CD4-positive, alpha-beta T cell treated with Interleukin-17A for 4 hours (primary cell): ENCODE measurements around the gene SDC4.
A peak's percentile ranks its signal among the peaks of the same experiment; 100 is the strongest.

Experiments
- DNase-seq: peaks from one replicate; pipeline ENCODE4 v3.0.0-alpha.2; 2020; ENCODE audit warnings: mixed read lengths

The SDC4 gene, protein sequence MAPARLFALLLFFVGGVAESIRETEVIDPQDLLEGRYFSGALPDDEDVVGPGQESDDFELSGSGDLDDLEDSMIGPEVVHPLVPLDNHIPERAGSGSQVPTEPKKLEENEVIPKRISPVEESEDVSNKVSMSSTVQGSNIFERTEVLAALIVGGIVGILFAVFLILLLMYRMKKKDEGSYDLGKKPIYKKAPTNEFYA

DNA sequence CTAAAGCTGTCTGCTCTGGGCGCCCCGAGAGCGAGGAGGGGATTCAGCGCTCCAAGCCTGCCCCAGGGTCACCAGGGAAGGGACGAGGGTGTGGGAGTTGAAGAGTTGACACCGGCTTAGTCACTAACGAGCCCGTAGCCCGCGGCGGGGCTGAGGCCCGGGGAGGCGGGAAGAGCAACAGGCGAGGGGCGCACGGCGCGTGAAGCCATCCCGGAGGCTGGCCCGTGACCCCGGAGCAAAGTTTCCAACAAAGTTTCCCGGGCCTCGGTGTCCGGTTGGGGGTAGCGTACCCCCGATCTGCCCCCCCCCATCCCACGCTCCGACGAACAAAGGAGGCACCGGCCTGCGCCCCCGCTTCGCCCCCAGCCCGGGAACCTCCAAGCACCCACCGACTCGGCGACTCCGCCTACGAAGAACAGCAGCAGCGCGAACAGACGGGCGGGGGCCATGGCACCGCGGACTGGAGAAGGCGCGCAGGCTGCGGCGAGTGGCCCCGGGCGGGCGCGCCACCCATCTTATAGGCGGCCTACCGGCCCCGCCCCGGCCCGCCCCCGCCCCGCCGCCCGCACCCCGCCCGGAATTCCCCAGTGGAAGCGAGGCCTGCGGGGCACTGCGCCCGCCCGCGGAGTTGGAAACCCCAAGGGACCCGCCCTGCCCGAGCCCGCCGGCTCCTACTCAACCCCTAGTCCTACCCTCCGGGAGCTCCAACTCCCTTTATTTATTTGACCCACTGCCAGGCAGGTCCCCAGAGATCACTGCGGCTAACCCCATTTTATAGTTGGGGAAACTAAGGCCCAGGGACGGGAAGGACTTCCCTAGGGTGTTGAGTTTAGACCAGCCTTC lies at the start of gene SDC4:
SDC4 (minus strand) TSS at position 489 of the 843 bp plus-strand sequence; CDS start at position 449, 40 bp downstream.
- DNase-seq: peak; percentile 66

DNA sequence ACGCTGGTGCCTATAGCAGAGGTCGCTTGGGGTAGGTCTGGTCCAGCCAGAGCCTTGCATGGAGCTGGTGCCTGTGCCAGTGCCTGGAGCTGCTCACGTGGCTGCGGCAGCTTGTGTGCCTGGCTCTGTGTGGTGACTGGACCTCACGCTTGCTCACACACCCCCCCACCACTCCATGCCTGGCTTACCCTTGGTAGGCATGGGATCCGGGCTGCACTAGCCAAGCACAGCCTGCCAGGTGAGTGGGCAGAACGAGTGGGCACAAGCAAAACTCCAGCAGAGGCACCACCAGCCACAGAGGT lies 46.8 kb upstream of the SDC4 start:
- DNase-seq: no peak

DNA sequence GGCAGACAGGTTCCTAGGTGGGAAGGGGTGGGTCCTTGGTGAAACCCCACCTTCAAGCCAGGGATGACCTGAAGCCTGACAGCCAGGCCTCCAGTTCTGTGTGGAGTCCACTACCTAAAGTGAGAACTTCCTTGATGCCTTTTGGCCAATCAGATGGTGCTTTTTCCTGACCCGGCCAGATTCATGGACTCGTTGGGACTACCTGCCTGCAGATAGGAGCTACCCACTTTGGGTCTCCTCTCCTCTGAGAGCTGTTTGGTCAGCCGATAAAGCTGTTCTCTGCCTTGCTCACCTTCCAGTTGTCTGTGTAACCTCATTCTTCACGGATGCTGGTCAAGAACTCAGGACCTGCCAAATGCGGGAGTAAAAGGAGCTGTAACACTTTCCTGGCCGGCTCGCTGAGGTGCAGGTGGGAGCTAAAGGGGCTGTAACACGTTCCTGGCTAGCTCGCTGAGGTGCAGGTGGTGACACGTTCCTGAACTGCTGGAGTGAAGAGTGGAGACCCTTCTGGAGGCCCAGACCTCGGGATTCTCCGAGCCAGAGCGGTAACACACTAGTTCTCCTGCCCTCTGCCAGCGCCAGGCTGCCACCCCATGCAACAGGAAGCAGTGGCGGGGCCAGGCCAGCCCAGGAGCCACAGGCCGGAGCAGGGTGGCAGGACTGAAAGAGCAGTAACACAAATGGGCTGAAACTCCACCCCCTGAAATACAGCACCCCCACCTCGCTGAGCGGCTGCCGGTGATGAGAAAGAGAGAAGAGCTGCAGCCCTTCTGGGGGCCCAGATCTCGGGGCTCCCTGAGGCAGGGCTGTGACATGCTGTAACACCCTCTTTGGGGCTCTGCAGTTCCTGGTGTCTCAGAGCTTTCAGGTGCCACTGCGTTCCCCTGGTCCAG lies 46.2 kb upstream of the SDC4 start:
- DNase-seq: no peak

DNA sequence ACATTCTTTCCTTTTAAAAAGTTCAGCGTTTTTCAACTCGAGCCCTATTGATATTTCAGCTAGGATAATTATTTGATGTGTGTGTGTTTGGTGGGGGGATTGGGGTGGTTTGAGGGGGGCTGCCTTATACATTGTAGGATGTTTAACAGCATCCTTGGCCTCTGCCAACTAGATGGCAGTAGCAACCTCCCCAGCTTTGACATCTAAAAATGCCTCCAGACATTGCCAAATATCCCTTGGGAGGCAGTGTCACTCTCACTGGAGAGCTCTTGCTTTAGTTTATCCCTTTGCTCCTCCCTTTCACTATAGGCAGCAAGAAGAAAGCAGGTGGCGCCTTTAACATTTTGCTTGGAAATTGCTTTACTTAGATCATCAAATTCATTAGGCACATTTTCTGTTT lies 44.5 kb upstream of the SDC4 start:
- DNase-seq: no peak

DNA sequence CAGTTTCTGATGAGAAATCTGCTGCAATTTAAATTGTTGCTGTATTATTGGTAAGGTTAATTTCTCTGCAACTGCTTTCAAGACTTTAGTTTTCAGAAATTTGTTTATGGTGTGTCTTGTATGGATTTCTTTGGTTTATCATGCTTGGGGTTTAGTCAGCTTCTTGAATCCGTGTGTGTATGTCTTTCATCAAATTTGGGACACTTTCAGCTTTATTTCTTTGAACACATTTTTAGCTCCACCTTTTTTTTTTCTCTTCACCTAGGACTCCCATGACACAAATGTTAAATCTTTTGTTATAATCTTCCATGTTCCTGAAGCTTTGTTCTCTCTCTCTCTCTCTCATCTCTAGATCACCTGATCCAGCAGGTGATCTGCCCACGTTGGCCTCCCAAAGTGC lies 43.3 kb upstream of the SDC4 start:
- no peak for DNase-seq

DNA sequence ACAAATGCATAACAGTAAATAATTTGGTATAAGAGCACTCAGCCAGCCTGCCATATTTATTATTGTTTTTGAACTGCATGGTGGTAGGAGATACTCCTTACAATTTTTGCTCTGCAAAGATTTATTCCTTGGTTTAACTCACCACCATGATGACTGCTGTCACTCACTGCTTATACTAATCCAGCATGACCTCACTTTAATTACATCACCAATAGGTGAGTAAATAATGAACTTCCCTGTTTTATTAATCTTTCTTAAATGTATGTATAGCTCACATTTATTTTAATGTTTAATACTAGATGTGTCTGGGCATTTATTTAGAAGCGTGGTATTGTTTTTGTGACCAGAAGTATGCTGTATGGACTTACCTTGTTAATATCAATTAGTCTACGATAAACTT lies 42.7 kb upstream of the SDC4 start:
- DNase-seq: no peak

DNA sequence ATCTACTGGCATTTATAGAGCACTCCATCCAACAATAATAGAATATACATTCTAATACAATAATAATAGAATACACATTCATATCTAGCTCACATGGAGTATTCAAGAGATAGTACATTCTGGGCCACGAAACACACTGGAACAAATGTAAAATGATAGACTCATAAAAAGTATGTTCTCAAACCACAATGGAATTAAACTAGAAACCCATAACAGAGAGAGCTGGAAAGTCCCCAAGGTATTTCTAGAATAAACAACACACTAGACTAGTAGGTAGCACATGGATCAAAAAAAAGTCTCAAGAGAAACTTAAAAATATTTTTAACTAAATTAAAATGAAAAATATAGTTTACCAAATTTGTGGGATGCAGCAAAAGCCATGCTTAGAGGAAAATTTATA lies 39.0 kb upstream of the SDC4 start:
- DNase-seq: no peak

DNA sequence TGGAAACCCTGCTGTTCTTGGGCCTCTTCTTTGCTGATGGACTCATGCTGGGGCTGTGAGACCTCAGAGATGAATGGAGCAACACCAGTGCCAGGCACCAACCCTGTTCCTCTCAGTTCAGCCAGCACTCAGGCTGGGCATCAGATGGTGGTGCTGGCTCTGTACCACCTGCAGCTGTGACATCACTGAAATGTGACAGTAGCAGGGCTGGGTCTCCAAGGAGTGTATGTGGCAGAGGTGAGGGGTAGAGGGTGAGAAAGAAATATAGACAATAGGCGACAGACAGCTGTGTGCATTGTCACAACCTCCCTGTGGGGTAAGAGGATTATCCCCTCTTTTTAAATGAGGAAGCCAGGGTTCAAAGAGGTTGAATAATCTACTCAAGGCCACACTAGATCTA lies 30.0 kb upstream of the SDC4 start, which contains the start of gene TP53TG5:
TP53TG5 (minus strand) TSS at position 135 of the 400 bp plus-strand sequence; CDS start at position 46, 89 bp downstream.
- DNase-seq: no peak

DNA sequence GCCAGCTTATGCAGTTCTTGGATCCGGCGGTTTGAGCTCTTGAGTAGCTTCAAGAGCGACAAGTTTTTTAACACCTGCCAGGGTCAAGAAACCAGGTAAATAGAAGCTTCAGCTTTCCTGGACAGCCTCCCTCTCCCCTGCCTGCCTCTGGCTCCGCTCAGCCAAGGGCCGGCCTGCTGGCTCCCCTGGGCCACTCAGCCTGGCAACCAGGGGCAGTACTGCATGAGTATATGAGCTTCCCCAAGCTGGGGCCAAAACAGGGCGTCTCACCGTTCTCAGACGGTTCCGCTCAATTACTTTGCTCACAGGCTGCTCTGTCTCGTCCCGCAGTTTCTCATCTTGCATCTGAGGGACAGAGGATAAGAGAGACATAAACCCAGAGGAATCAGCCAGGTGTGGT lies 29.0 kb upstream of the SDC4 start:
- DNase-seq: no peak

DNA sequence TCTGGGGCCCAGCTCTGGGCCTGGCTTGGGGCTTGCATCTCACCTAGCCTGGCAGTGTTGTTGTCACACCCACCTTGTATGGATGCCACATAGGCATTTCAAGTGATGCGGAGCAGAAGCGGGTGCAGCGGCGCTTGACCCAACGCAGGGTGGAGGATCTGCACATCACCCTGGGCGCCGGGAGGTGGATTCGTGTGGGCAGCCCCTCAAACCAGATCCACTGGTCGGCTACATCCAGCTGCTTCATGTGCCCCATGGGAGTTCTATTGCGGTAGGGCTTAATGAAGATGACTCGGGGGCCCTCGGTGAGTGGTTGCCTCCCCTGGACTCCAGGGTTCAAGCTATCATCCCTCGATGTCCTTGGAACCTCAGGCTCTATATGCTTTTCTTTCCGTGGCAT lies 26.7 kb upstream of the SDC4 start:
- DNase-seq: no peak

DNA sequence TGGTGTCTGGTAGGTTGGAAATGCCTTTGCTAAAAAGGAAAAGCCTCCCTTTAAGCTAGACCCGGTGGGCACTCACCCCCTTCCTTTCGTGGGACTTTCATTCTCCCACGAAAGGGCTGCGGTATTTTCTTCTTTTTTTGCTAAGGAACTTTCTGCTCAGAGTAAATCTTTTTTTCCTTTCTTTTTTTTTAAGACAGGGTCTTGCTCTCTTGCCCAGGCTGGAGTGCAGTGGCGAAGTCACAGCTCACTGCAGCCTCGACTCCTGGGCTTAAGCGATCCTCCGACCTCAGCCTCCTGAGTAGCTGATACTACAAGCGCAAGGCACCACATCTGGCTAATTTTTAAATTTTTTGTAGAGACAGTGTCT lies 25.9 kb upstream of the SDC4 start:
- no peak for DNase-seq

DNA sequence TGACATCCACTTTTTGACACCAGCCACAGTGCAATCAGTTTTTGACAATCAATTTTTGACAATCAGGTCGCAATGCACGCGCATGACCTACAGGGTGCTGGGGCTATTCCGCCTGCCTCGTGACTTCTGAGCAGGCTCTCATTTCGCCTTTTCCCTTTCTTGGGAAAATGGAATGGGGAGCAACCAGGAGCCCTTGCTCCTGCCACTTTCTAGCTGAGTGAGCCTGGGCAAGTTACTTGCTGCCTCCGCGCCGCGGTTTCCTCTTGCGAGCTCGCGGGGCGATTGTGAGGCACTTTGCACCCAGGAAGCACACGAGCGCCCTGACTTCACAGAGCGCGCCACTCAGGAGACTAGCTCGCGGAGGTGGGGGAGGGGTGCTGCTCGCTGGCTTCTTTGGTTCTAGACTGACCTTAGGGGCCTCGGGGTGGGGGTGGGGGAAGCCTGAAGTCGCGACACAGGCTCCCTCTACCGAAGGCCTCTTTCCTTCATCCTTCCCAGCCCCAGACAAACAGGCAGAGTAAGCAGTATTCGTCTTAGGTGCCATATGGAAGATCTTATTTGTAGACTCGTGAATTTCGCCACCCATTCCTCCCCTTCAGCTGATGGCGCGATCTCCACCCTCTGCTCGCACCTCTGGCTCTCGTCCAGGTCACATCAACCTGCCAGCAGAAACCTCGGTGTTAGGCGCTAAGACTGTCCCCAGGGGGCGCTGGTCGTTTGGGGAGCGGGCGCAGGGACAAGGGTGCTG lies 25.3 kb upstream of the SDC4 start:
- DNase-seq: peak; percentile 96

DNA sequence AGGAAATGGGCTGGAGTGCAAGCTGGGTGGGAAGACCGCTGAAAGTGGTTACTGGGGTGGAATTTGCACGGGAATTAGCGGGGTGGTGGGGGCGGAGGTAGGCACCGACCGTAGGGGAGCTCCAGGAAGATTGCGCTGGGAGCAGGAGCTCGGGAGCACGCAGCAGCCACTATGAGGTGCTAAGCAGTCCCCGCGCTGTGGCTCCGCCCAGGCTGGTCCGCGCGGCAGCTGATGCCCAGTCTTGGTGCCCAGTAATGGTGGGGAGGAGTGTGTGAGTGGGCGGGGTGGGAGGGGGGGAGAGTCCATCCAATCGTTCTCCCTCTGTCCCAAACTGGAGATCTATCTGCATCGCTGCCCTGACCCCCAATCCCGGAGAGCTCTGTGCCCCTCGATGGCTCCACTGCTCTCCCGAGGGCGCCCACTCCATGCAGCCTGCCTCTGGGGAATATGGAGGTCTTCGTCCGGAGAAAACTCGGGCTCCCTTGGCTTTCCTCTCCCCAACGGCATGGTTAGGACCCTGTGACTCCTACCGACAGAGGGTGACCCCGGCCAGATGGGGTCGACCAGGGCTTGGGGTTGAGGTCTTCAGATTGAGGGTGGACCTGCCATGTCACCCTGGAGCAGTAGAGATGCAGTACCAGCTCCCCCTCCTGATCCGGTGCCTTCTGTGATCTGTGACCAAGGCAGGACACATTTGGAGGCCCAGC lies 24.6 kb upstream of the SDC4 start:
- no peak for DNase-seq

DNA sequence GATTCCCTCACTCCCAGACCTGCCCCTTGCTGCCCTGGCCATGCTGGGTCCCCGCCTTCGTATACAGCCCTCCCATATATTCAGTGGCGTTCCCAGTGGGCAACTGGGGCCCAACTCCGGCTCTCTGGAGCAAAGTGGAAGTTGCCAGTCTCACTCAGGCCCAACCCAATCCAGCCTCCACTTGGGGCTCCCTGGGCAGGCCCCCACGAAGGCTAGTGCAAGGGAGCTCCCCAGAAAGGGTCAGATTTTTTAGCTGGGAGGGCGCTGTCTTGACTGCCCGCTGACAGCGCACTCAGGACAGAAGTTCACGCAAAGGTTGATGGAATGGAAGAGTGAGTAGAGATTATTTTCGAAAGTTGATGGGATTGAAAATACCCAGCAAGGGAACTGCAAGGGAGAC lies 24.0 kb upstream of the SDC4 start:
- DNase-seq: no peak

DNA sequence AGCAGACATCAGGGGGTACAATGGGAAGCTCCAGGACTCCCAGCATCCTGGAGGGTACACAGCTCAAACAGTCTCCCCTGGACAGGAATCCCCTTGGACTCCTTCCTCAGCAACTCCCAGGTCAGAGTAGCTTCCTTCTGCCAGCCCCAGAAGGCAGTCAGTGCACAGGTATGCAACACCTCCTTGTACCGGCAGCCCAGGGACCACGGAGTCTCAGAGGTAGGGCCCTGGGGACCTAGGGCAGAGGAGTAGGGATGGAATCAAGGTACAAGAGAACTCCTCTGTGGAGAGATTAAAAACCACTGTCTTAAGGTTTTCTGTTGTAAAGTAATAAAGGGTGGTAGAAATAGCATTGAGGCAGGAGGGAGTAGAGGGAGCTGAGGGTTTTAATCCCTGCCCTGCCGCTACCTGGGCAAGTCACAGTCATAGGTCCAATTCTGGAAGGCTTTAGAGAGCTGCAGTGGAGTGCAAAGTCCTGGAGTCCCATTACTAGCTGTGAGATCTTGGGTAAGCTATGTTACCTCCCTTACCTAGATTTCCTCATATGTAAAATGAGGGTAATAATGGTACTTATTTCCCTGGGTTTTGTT lies 22.4 kb upstream of the SDC4 start:
- DNase-seq: no peak

DNA sequence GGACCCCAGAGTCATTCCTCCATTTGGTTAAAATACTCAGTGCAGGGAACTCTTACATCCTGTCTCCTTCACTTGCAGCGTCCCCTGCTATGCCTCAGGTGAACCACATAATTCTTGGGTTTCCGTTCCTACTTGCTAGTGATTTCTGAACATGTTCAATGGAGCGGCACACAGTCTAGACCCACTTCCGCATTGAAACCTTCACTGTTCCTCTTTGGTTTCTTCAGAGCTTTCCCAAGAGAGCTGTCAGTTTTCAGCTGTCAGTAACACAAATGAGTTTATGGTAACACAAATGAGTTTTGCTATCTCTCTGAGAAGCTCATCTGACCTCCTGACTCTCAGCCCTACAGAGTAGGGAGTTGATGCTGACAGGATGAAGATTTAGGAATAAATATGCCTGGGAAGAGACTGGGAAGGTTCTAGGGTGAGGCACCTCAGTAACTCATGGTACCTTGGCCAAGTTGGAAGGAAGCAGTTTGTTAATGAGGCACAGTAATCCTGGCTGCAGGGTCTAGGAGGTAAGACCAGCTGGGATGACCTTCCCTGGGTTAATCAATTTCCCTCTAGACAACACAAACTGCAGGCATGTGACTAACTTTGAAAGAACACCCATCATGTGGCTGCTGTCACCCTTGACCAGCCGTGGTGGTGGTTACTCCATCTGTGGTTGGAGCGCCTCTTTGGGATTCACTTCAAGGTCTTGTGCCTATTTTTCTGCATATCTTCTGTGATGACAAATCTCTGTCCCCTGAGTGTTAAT lies 20.2 kb upstream of the SDC4 start:
- peak; percentile 55 for DNase-seq

DNA sequence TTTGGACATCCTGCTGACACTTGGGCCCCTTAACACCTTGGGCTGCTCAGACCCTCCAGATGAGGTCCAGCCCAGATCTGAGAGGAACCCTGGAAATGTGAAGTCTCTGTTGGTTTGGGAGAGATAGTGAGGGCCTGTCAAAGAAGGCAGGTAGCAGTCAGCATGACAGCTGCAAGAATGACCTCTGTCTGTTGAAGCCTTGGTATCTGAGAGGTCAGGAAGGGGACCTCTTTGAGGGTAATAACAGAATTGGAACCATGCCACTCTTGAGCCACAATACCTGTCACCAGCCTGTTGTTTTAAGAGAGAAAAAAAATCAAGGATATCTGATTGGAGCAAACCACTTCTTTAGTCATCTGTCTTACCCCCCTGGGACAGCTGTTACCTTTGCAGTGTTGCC lies 18.9 kb upstream of the SDC4 start:
- no peak for DNase-seq

DNA sequence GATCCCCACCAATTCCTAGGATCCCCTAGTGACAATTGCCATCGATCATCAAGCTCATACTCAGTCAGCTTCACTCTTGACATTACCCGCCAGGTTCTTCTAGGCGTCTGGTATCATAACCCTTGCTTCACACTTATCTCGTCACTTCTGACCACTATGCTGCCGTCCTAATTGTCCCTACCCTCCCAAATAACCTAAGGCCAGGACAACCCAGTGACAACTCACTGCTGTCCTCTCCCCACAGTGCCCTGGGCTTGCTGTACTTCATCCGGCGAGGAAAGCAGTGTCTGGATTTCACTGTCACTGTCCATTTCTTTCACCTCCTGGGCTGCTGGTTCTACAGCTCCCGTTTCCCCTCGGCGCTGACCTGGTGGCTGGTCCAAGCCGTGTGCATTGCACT lies 18.4 kb upstream of the SDC4 start:
- DNase-seq: no peak

DNA sequence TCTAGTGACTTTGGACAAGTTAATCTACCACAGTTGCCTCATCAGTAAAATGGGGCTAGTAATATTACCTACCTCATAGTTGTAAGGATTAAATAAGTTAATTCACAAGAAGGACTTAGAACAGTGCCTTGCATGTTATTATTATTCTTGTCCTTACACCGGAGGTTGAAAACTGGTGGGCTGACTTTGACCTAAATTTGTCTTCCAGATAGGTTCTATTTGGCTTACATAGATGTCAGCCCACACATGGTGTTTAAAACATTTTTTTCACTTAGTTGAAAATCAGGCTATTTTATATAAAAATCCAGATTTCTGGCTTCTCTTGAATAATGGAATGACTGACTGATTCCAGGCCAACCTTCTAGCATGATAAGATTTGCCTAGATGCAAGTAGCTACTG lies 18.0 kb upstream of the SDC4 start:
- DNase-seq: no peak

DNA sequence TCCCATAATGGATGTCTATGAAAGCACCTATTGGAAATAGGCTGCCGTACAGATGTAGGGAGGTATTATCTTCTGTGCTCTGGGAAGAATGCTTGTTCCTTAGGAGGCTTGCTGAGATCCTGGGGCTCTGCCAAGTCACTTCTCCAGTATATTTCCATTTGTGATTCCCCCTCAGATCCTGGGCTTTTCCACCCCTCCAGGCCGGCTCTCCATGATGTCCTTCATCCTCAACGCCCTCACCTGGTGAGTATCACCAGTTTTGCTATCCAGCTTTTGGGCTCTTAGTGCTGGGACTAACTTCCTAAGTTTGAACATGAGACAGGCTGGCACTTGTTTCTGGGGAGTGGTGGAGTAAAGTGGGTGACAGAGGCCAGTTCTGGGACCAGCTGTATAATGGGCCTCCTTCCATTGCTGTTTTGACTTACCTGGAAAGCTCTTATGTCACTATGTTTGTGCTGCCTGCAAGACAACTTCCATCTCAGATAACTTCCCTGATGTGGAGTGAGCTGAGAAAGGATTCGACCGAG lies 17.3 kb upstream of the SDC4 start:
- no peak for DNase-seq
